ENCODE measurements around the gene CLPSL1. TPM values are rescaled to one million over a fixed set of nuclear protein-coding genes. Genes with fewer than 3 reads are reported as not detected.
A peak's percentile ranks its signal among the peaks of the same experiment; 100 is the strongest.

The CLPSL1 gene
- total RNA-seq (2014; rRNA removed) (not detected in 2 replicates), Bru-seq, nascent RNA (percentile 9 among the genes with signal in this experiment), BruChase-seq, experiment 1, labeled RNA remaining after a 6-hour chase (not detected), BruChase-seq, experiment 2, labeled RNA remaining after a 2-hour chase (percentile 8 among the genes with signal in this experiment)
- long read RNA-seq, result 0 reads

- H3K9me3 ChIP-seq (ENCODE audit: low read length), result no peaks in the 10 kb centered on the region
- intact Hi-C loops (cut with micrococcal nuclease), result no loop called here
- H3K4me1 ChIP-seq (ENCODE audit: insufficient read depth, low read length), result no peaks in the 10 kb centered on the region
- H4K20me1 ChIP-seq (ENCODE audit: low read length), result no peaks in the 10 kb centered on the region
- TF ChIP-seq CTCF (conservative IDR thresholded peaks at IDR 0.05; ENCODE audit: low read depth, low read length) (no peak), EZH2phosphoT487 (IDR thresholded peaks at IDR 0.05; ENCODE audit: borderline replicate concordance, low read length) (no peak), EZH2 (IDR thresholded peaks at IDR 0.05; ENCODE audit: low read length, unreplicated experiment) (no peak)
- H3K4me2 ChIP-seq (ENCODE audit: low read length), result no peak within 1 kb of the TSS
- ChIA-PET POLR2A (ENCODE audit: unreplicated experiment) (no interaction called here), CTCF (no interaction called here)
- no peak within 1 kb of the TSS for H3K4me3 ChIP-seq (ENCODE audit: low read length)
- no peak within 1 kb of the TSS for H2AFZ ChIP-seq (ENCODE audit: low read length)
- no peak for ATAC-seq
- no peaks in the 10 kb centered on the region for H3F3A ChIP-seq (ENCODE audit: low read length, unreplicated experiment)
- DNase-seq, result no peak
- H3K79me2 ChIP-seq (ENCODE audit: low read length), result no peaks in the 10 kb centered on the region
- no peaks in the 10 kb centered on the region for H3K9me2 ChIP-seq (replicated peaks; ENCODE audit: low read length)
- H3K9ac ChIP-seq (ENCODE audit: low read length), result no peak within 1 kb of the TSS
- BruUV-seq (replicated peaks), result no TSS peak
- no peak within 1 kb of the TSS for H3K27ac ChIP-seq (ENCODE audit: low read length)
- no peaks in the 10 kb centered on the region for H3K36me3 ChIP-seq (ENCODE audit: low read depth, low read length)
- H3K27me3 ChIP-seq (ENCODE audit: low read length), result no peaks in the 10 kb centered on the region
These were observed at the start of gene CLPSL1 for GRCh38 chr6:35780719-35781118. CLPSL1 (plus strand) TSS chr6:35781019; CDS start chr6:35781111, 92 bp downstream.

GRCh38 chr6:35731414-35731735, 49.4 kb upstream of the CLPSL1 start:
- TF ChIP-seq EZH2 (IDR thresholded peaks at IDR 0.05; ENCODE audit: low read length, unreplicated experiment), result no peak
- TF ChIP-seq EZH2phosphoT487 (IDR thresholded peaks at IDR 0.05; ENCODE audit: borderline replicate concordance, low read length), result no peak
- no peak for TF ChIP-seq CTCF (conservative IDR thresholded peaks at IDR 0.05; ENCODE audit: low read depth, low read length)
- peak overlapping the region; percentile 87 for H3K4me3 ChIP-seq (ENCODE audit: low read length)
- ChIA-PET CTCF (no interaction called here), POLR2A (ENCODE audit: unreplicated experiment) (no interaction called here)
- H3K79me2 ChIP-seq (ENCODE audit: low read length), result no peaks in the 10 kb centered on the region
- no peaks in the 10 kb centered on the region for H4K20me1 ChIP-seq (ENCODE audit: low read length)
- peak overlapping the region; percentile 71 for H3K9ac ChIP-seq (ENCODE audit: low read length)
- no TSS peak for BruUV-seq (replicated peaks)
- no peaks in the 10 kb centered on the region for H3K27me3 ChIP-seq (ENCODE audit: low read length)
- H3K4me2 ChIP-seq (ENCODE audit: low read length), result peak overlapping the region; percentile 96
- no peaks in the 10 kb centered on the region for H3K9me3 ChIP-seq (ENCODE audit: low read length)
- no peaks in the 10 kb centered on the region for H3K9me2 ChIP-seq (replicated peaks; ENCODE audit: low read length)
- no peaks in the 10 kb centered on the region for H3F3A ChIP-seq (ENCODE audit: low read length, unreplicated experiment)
- ATAC-seq, result peak; percentile 42
- peak; percentile 68 for DNase-seq
- intact Hi-C loops (cut with micrococcal nuclease), result no loop called here
- H3K36me3 ChIP-seq (ENCODE audit: low read depth, low read length), result no peaks in the 10 kb centered on the region
- peaks cover 27% of the 10 kb centered on the region for H3K4me1 ChIP-seq (ENCODE audit: insufficient read depth, low read length)
- H2AFZ ChIP-seq (ENCODE audit: low read length), result peak overlapping the region; percentile 98
- H3K27ac ChIP-seq (ENCODE audit: low read length), result peak overlapping the region; percentile 25; the same call in 1 of the 2 replicates

GRCh38 chr6:35731736-35732532, 48.9 kb upstream of the CLPSL1 start:
- Histone ChIP-seq H3K9me2 (replicated peaks; ENCODE audit: low read length) (no peaks in the 10 kb centered on the region), H4K20me1 (ENCODE audit: low read length) (no peaks in the 10 kb centered on the region), H3K4me2 (ENCODE audit: low read length) (peak overlapping the region; percentile 96), H3K27me3 (ENCODE audit: low read length) (no peaks in the 10 kb centered on the region), H3K9ac (ENCODE audit: low read length) (peak overlapping the region; percentile 71), H3F3A (ENCODE audit: low read length, unreplicated experiment) (no peaks in the 10 kb centered on the region), H3K36me3 (ENCODE audit: low read depth, low read length) (no peaks in the 10 kb centered on the region), H3K4me3 (ENCODE audit: low read length) (peak overlapping the region; percentile 87), H3K4me1 (ENCODE audit: insufficient read depth, low read length) (peaks cover 21% of the 10 kb centered on the region), H3K9me3 (ENCODE audit: low read length) (no peaks in the 10 kb centered on the region), H2AFZ (ENCODE audit: low read length) (peak overlapping the region; percentile 98), H3K79me2 (ENCODE audit: low read length) (no peaks in the 10 kb centered on the region), H3K27ac (ENCODE audit: low read length) (peak overlapping the region; percentile 52)
- ChIA-PET CTCF (no interaction called here), POLR2A (ENCODE audit: unreplicated experiment) (no interaction called here)
- TSS peak; percentile 58 for BruUV-seq (replicated peaks)
- peak; percentile 82 for DNase-seq
- TF ChIP-seq CTCF (conservative IDR thresholded peaks at IDR 0.05; ENCODE audit: low read depth, low read length), result 0 out of 2 replicates have a peak, but pooled peaks have one; percentile 10
- no peak for TF ChIP-seq EZH2phosphoT487 (IDR thresholded peaks at IDR 0.05; ENCODE audit: borderline replicate concordance, low read length)
- TF ChIP-seq EZH2 (IDR thresholded peaks at IDR 0.05; ENCODE audit: low read length, unreplicated experiment), result no peak
- peak; percentile 51 for ATAC-seq
- intact Hi-C loops (cut with micrococcal nuclease), result no loop called here

Measured in PC-3 (cell line).